Small intestine (tissue), 7 donors: ENCODE data around the gene PTP4A2. TPM values are rescaled to one million over a fixed set of nuclear protein-coding genes. Genes with fewer than 3 reads are reported as not detected.
A peak's percentile ranks its signal among the peaks of the same experiment; 100 is the strongest.
"Not testable (repeated sequence)": the region's sequence is repeated elsewhere in the genome, so short reads cannot be mapped to it uniquely, and the experiment has no call there.

Source experiments
- DNase-seq, 2 donors: peaks; one replicate each; pipeline versions ENCODE4 v3.0.0 to v3.0.0-alpha.2; 2013
- FAIRE-seq: peaks from 2 replicates; lab custom pipeline; 2012; peaks lifted over from hg19 to GRCh38; lab: Jason Lieb, UNC
- H3K27ac ChIP-seq, 3 donors: one replicate each; pipeline ENCODE4 v1.5.1; 2013; ENCODE audit warnings: low read length in 2 of 3, mild to moderate bottlenecking in 2 of 3, control low read depth in 1 of 3, inconsistent platforms in 1 of 3, low read depth in 1 of 3, moderate library complexity in 1 of 3
- H3K27me3 ChIP-seq, 3 donors: one replicate each; pipeline ENCODE4 v1.6.1; 2013; ENCODE audit warnings: low read length in 3 of 3, inconsistent platforms in 1 of 3; ENCODE audit not compliant: control insufficient read depth in 3 of 3, insufficient read depth in 3 of 3
- H3K36me3 ChIP-seq, 3 donors: one replicate each; pipeline ENCODE4 v1.6.1; 2013; ENCODE audit warnings: low read length in 3 of 3, inconsistent platforms in 1 of 3, low read depth in 1 of 3, mild to moderate bottlenecking in 1 of 3, moderate library complexity in 1 of 3; ENCODE audit not compliant: control insufficient read depth in 3 of 3, insufficient read depth in 2 of 3
- H3K4me1 ChIP-seq, 3 donors: one replicate each; pipeline ENCODE4 v1.6.1; 2013; ENCODE audit warnings: low read length in 2 of 3, inconsistent platforms in 1 of 3, low read depth in 1 of 3, mild to moderate bottlenecking in 1 of 3, moderate library complexity in 1 of 3; ENCODE audit not compliant: control insufficient read depth in 3 of 3, insufficient read depth in 2 of 3
- H3K4me3 ChIP-seq, 3 donors: one replicate each; pipeline ENCODE4 v1.5.1; 2013; ENCODE audit warnings: low read length in 3 of 3, control low read depth in 1 of 3, inconsistent platforms in 1 of 3, low read depth in 1 of 3, mild to moderate bottlenecking in 1 of 3, moderate library complexity in 1 of 3
- H3K9me3 ChIP-seq, 2 donors: one replicate each; pipeline ENCODE4 v1.6.1; 2013; ENCODE audit warnings: low read depth in 1 of 2, low read length in 1 of 2; ENCODE audit not compliant: control insufficient read depth in 2 of 2, insufficient read depth in 1 of 2
- WGBS, 3 donors: extraction: QIAGEN DNeasy Blood & Tissue Kit; methylation state at CpG; one replicate each; pipeline ENCODE4 v1.1.7; 2013; 5-methylcytosine and 5-hydroxymethylcytosine counted together
- polyA plus RNA-seq, 4 donors: library from polyadenylated mRNA; stranded (reverse) in 3 of 4; unstranded in 1 of 4; fragments of 200-250 nt in 3 of 4; fragments of 120-200 nt in 1 of 4; gene quantifications; one replicate each; pipeline versions ENCODE4 v1.2.1 to v1.2.3, GENCODE V29; 2013
- donor health status: healthy with polysubstance abuse.
- donor health status: control.
- donor health status: control.
- donor health status: Bipolar disorder and iron deficiency.
- donor health status: healthy.

Gene PTP4A2
- polyA plus RNA-seq, 4 donors: 115 to 213 (median 124) TPM

DNA sequence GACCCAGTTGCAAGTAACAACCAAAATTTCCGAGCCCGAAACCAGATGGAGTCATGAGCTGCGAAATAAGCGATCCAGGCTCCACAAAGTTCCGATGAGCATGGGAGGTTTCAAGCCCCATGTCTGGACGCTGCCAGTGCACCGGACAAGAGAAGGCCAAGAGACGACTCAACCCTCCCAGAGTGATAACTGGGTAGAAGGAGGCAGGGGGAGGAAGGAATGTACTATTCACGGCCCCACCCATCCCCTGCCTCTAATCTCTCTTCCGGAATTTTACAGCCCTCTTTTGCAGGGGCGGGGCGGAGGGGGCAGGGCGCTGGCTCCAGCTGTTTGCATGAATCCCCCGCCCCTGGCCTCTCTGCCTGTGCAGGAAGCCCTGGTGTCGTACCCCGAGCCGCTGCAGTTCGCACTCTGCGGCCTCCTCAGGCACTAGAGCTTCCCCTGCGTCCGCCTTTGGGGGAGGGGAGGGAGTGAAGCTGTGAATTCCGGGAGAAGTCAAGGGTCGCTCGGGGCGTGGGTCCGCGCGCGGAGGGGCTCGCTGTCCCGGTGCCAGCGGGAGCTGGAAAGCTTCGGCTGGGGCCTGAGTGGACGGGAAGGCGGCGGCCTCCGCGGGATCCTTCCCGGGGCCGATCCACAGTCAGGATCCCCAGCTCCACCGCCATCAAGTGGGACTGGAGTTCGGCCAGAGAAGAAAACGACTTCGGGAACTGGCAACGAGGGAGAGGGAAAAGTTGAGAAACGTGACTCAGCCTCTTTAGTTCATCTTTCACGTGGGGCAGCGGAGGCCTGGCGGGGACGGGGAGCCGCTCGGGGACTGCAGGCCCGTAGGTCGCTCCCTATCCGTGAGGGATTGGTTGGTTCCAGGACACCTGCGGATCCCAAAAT lies 6.3 kb upstream of the PTP4A2 start:
- Histone ChIP-seq H3K4me1 (peaks cover 5 to 28% (median 8%) of the 10 kb centered on the region in 3 donors), H3K4me3 (peak overlapping the region; percentile 8 to 52 (median 51)), H3K9me3 (no peaks in the 10 kb centered on the region), H3K27ac (peak overlapping the region; percentile 94 to 96 (median 95)), H3K27me3 (no peaks in the 10 kb centered on the region), H3K36me3 (no peaks in the 10 kb centered on the region)
- DNase-seq (peak; percentile 96), FAIRE-seq (no peak)
- WGBS, 3 donors: 3 to 6% (median 5%) methylated on average over 51 to 56 of the region's 56 CpGs

DNA sequence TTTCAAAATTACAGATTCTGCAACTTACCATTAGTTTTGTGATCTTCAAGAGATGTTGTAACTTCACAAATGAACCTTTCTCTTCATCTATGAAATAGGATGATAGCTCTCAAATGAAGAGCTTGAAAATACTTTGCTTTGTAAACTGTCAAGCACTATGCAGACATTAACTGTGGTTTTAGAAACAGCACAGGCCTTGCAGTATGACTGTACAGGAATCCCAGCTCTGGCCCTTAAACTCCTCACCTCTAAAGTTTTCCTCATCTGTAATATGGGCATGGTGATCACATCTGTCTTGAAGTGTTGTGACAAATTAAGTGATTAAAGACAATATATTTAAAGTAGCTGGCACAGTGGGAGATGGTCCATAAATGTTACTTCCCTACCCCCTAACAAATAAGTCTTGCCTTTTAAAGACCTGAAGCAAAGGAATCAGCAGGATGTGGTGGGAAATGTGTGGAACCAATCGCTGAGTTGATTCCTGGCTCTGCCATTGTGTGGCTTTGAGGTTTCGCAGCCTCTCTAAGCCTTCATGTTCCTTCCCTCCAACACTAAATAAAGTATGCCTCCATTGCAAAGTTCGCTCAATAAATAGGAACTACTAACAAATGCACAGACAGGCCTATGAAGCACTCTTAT lies 5.5 kb upstream of the PTP4A2 start:
- 57 to 79% (median 62%) methylated on average over 3 of the region's 3 CpGs for WGBS, 3 donors
- Histone ChIP-seq H3K36me3 (no peaks in the 10 kb centered on the region), H3K27ac (peak overlapping the region; percentile 83 to 96 (median 94)), H3K9me3 (no peaks in the 10 kb centered on the region), H3K4me3 (peak overlapping the region in 2 of 3 donors; percentile 51 to 52), H3K27me3 (no peaks in the 10 kb centered on the region), H3K4me1 (peaks cover 5 to 36% (median 8%) of the 10 kb centered on the region in 3 donors)
- DNase-seq (peak in 1 of 2 donors; percentile 51), FAIRE-seq (no peak)

DNA sequence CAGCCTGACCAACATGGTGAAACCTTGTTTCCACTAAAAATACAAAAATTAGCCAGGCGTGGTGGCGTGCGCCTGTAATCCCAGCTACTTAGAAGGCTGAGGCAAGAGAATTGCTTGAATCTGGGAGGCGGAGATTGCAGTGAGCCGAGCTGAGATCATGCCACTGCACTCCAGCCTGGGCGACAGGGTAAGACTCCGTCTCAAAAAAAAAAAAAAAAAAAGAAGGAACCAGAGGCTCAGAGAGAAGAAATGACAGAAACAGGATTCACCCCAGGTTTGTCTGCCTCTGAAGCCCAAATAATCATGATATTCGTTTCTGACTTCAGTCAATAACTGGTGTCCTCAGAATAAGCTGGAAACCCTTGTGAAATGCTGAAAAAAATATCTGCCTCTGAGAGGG lies 3.9 kb upstream of the PTP4A2 start:
- not testable (repeated sequence) for H3K27me3 ChIP-seq, FAIRE-seq, DNase-seq, H3K4me3 ChIP-seq, H3K36me3 ChIP-seq, H3K9me3 ChIP-seq
- H3K27ac ChIP-seq: peak overlapping the region in 1 of 3 donors; percentile 57
- H3K4me1 ChIP-seq: peaks cover 5 to 39% (median 8%) of the 10 kb centered on the region in 3 donors
- 77 to 83% (median 77%) methylated on average over 7 to 8 of the region's 8 CpGs for WGBS, 3 donors

DNA sequence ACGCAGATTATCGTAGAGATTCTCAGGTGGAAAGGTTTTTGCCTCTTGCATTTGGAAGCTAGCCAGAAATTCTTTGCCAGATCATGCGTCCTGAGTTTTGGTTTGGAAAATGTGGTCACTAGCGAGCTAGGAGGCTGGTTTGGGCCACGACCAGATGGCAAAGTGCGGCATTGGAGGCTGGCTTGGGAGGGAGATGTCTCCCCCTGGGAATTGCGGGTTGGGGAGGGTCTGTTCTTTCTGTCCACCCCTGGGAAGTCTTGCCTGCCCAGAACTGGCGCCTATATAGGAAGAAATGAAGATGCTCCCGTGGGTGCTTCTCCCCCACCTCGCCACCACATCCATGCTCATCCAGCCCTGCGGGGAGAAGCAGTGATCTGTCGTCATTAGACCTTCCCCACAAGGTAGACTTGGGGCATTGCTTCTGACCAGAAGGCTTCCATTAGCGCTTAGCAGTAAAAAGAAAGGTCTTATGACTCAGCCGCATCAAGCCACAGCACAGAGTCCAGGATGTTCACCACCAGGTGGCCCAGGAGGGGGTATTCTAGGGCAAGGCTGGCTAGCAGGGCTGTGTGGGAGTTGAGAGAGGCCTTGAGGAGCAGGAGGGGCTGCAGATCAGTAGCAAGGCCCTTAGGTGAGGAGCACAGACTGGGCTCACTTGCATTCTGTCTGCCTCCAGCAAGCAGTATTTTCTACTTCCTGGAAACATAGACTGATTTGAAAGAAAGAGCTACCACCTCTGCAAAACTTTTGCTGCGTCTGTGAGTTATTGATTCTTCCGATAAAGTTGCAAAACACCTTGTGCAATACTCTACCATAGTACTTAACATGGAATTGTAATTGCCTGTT lies 1.5 kb upstream of the PTP4A2 start:
- Histone ChIP-seq H3K4me1 (peaks cover 5 to 47% (median 14%) of the 10 kb centered on the region in 3 donors), H3K36me3 (peaks cover 0 to 4% (median 0%) of the 10 kb centered on the region in 3 donors), H3K27ac (peak overlapping the region; percentile 93 to 98 (median 94)), H3K4me3 (no peak overlapping the region), H3K27me3 (no peaks in the 10 kb centered on the region), H3K9me3 (no peaks in the 10 kb centered on the region)
- DNase-seq: peak; percentile 94
- WGBS, 3 donors: 26 to 54% (median 27%) methylated on average over 16 of the region's 16 CpGs
- no peak for FAIRE-seq

DNA sequence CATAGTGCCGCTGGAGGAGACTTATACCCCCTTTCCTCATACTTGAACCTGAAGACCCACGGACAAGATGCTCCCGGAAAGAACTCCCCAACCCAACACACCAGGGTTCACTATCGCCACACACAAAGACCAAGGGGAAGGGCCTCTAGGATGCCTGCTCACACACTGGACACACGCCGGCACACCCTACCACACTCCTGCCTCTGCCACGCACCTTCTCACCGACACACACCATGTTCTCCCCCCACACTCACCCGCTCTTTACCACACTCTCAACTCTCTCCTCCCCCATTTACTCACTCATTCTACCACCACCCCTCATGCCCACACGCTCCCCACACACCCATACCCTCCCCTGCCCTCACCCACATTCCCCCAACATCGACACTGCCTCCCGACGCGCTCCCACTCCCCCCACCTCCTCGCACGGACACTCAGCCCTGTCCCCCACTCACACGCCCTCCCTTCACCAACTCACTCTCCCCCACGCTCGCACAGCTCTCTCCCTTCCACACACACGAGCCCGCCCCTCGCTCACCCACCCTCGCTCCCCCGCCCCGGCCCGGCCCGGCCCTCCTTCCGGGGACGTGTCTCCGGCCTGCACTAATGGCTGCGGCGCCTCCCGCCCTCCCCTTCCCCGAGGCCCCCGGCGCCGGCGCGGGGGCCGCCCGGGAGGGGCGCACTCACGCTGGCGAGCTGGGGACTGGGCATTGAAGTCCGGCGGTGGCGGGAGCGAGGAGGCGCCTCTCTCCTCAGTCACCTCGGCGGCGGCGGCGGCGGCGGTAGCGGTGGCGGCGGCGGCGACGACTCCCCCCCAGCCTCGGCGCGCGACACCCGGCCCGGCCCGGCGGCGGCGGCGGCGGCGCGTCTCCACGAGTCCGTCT lies 626 bp downstream of the PTP4A2 start:
- H3K4me3 ChIP-seq: peak overlapping the region; percentile 84 to 94 (median 87)
- peaks cover 0 to 10% (median 2%) of the 10 kb centered on the region in 3 donors for H3K36me3 ChIP-seq
- H3K27ac ChIP-seq: peak overlapping the region; percentile 96 to 98 (median 98)
- H3K27me3 ChIP-seq: no peaks in the 10 kb centered on the region
- peaks cover 5 to 48% (median 18%) of the 10 kb centered on the region in 3 donors for H3K4me1 ChIP-seq
- 0 to 1% (median 1%) methylated on average over 31 to 78 of the region's 78 CpGs for WGBS, 3 donors
- peak; percentile 69 to 90 for DNase-seq
- H3K9me3 ChIP-seq: no peaks in the 10 kb centered on the region
- no peak for FAIRE-seq

DNA sequence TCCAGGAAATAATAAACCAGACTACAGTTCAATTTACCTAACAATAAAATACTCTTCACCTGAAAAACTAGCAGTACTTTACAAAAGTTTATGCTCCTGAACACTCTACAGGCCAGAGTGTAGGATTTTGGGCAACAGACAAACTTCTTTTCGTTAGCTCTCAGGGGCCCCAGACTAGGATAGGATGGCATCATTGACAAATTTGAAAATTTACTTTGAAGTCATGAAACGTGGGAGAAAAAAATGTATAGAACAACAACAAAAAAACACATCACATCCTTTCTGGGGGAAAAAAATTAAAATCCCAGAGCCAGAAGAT lies 1.2 kb downstream of the PTP4A2 start:
- Histone ChIP-seq H3K27me3 (no peaks in the 10 kb centered on the region), H3K4me1 (peaks cover 5 to 50% (median 19%) of the 10 kb centered on the region in 3 donors), H3K36me3 (peaks cover 0 to 10% (median 2%) of the 10 kb centered on the region in 3 donors), H3K4me3 (peak overlapping the region; percentile 84 to 94 (median 87)), H3K27ac (peak overlapping the region; percentile 96 to 98 (median 98)), H3K9me3 (no peaks in the 10 kb centered on the region)
- DNase-seq: no peak
- WGBS, 3 donors: 0 to 1% (median 1%) methylated on average over 2 of the region's 2 CpGs
- FAIRE-seq: no peak

DNA sequence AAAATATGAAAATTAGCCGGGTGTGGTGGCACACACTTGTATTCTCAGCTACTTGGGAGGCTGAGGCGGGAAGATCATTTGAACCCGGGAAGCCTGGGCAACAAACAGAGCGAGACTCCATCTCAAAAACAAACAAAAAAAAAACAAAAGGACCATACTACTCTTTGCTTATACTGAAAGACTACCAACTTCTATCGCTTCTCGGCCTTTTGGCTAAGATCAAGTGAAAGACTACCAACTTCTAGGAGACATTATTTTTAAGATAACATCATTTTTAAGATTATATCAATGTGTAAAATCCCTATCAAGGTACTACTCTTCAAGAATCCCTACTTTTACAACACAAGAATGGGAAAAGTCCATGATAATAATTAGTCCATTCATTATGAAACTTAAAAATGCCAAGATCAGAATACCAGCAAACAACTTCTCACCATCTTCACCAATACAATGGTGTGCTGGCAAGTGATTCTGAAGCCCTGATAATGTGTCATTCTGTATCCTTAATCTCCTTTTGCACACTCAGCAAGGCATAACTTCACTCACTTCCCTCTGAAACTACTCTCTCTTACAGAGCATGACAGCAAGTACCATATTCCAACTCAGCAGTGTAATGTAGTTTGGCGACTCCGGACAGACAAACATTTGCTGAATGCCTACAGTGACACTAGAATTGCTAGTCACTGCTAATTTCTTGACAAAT lies 1.7 kb downstream of the PTP4A2 start:
- peaks cover 5 to 50% (median 19%) of the 10 kb centered on the region in 3 donors for H3K4me1 ChIP-seq
- DNase-seq (peak; percentile 64 to 68), FAIRE-seq (no peak)

More for the DNA sequence above, 1.7 kb downstream of the PTP4A2 start:
- Histone ChIP-seq H3K4me3 (peak overlapping the region; percentile 84 to 94 (median 87)), H3K27ac (peak overlapping the region; percentile 1 to 98 (median 96)), H3K36me3 (peaks cover 0 to 10% (median 2%) of the 10 kb centered on the region in 3 donors), H3K9me3 (no peaks in the 10 kb centered on the region), H3K27me3 (no peaks in the 10 kb centered on the region)
- 49 to 56% (median 56%) methylated on average over 8 of the region's 8 CpGs for WGBS, 3 donors
